IMR-90 (cell line): Measurements from ENCODE around the gene ELP2. TPM values are rescaled to one million over a fixed set of nuclear protein-coding genes. Genes with fewer than 3 reads are reported as not detected.

Experiments used
- ATAC-seq: fragments of 200-7000 bp; cut with Tn5 transposase; 2 replicates; pipeline ENCODE4 v1.9.1; 2020; ENCODE audit warnings: low read depth, mild to moderate bottlenecking, moderate library complexity
- BruUV-seq: library from RNA; stranded (reverse); fragments of 400-500 nt; replicated peaks from 2 replicates; lab custom pipeline; 2021; lab: Mats Ljungman, UMichigan
- CTCF ChIA-PET: fragments of 300-600 bp; formaldehyde crosslinking; extraction: SDS; loops from one replicate; lab custom pipeline; 2021; ENCODE audit warnings: antibody characterized with exemption; lab: Yijun Ruan, JAX
- POLR2A ChIA-PET: fragments of 300-600 bp; sonication (Branson Sonifier 250); formaldehyde crosslinking; loops from one replicate; lab custom pipeline; 2022; ENCODE audit warnings: antibody characterized with exemption; ENCODE audit not compliant: unreplicated experiment; lab: Charles Lee
- DNase-seq: peaks from one replicate; pipeline ENCODE4 v3.0.0; 2013
- H2AFZ ChIP-seq: replicated peaks from 2 replicates; pipeline ENCODE3; 2013; ENCODE audit warnings: low read length, mild to moderate bottlenecking; ENCODE audit not compliant: poor library complexity
- H2AK5ac ChIP-seq: 2 replicates; pipeline ENCODE4 v1.6.1; 2013; ENCODE audit warnings: low read depth, low read length, inconsistent platforms
- H2AK9ac ChIP-seq: replicated peaks from 2 replicates; pipeline ENCODE3; 2013; ENCODE audit warnings: mild to moderate bottlenecking, low read depth, low read length, moderate library complexity; ENCODE audit not compliant: poor library complexity
- H2BK120ac ChIP-seq: 2 replicates; pipeline ENCODE4 v1.6.1; 2013; ENCODE audit warnings: low read depth, low read length, inconsistent platforms
- H2BK15ac ChIP-seq: 3 replicates; pipeline ENCODE4 v1.6.1; 2013; ENCODE audit warnings: low read depth, low read length, inconsistent platforms
- H2BK20ac ChIP-seq: 2 replicates; pipeline ENCODE4 v1.6.1; 2013; ENCODE audit warnings: low read depth, mild to moderate bottlenecking, inconsistent platforms, low read length, moderate library complexity
- H2BK5ac ChIP-seq: 2 replicates; pipeline ENCODE4 v1.6.1; 2013; ENCODE audit warnings: mild to moderate bottlenecking, low read depth, low read length, inconsistent platforms; ENCODE audit not compliant: poor library complexity, severe bottlenecking
- H3K14ac ChIP-seq: replicated peaks from 2 replicates; pipeline ENCODE4 v1.6.1; 2013; ENCODE audit warnings: low read depth, low read length, inconsistent platforms
- H3K18ac ChIP-seq: 2 replicates; pipeline ENCODE4 v1.6.1; 2013; ENCODE audit warnings: low read depth, low read length, control low read depth
- H3K23ac ChIP-seq: 2 replicates; pipeline ENCODE4 v1.6.1; 2013; ENCODE audit warnings: low read depth, low read length, inconsistent platforms
- H3K27ac ChIP-seq: 2 replicates; pipeline ENCODE4 v1.5.1; 2013; ENCODE audit warnings: mild to moderate bottlenecking, control low read depth, low read length; ENCODE audit not compliant: insufficient read depth
- H3K27me3 ChIP-seq: 2 replicates; pipeline ENCODE4 v1.6.1; 2013; ENCODE audit warnings: low read length; ENCODE audit not compliant: control insufficient read depth, insufficient read depth
- H3K36me3 ChIP-seq: 2 replicates; pipeline ENCODE4 v1.6.1; 2013; ENCODE audit warnings: low read length, mixed read lengths; ENCODE audit not compliant: control insufficient read depth, insufficient read depth
- H3K4ac ChIP-seq: 2 replicates; pipeline ENCODE4 v1.6.1; 2013; ENCODE audit warnings: low read depth, low read length, inconsistent platforms
- H3K4me1 ChIP-seq: 2 replicates; pipeline ENCODE4 v1.6.1; 2013; ENCODE audit warnings: low read length, mixed read lengths; ENCODE audit not compliant: control insufficient read depth, insufficient read depth
- H3K4me2 ChIP-seq: 2 replicates; pipeline ENCODE4 v1.6.1; 2013; ENCODE audit warnings: low read depth, mild to moderate bottlenecking, control low read depth, low read length, moderate library complexity
- H3K4me3 ChIP-seq: 2 replicates; pipeline ENCODE4 v1.5.1; 2013; ENCODE audit warnings: low read depth, mild to moderate bottlenecking, control low read depth, low read length, moderate library complexity; ENCODE audit not compliant: insufficient read depth
- H3K56ac ChIP-seq: 2 replicates; pipeline ENCODE4 v1.6.1; 2013; ENCODE audit warnings: low read length, inconsistent platforms; ENCODE audit not compliant: insufficient read depth; ENCODE audit errors: extremely low read depth
- H3K79me1 ChIP-seq, 2 experiments: 2 replicates each; pipeline ENCODE4 v1.6.1; 2013; ENCODE audit warnings: low read length in 2 of 2, inconsistent platforms in 1 of 2, low read depth in 1 of 2
- H3K9ac ChIP-seq: 2 replicates; pipeline ENCODE4 v1.6.1; 2013; ENCODE audit warnings: low read depth, low read length, control low read depth
- H3K9me1 ChIP-seq: 2 replicates; pipeline ENCODE4 v1.6.1; 2013; ENCODE audit warnings: low read length, inconsistent platforms; ENCODE audit not compliant: insufficient read depth
- H3K9me3 ChIP-seq: 2 replicates; pipeline ENCODE4 v1.6.1; 2013; ENCODE audit warnings: low read length; ENCODE audit not compliant: control insufficient read depth, insufficient read depth
- H4K20me1 ChIP-seq: 2 replicates; pipeline ENCODE4 v1.6.1; 2013; ENCODE audit warnings: low read length, inconsistent platforms; ENCODE audit not compliant: insufficient read depth
- H4K5ac ChIP-seq: 2 replicates; pipeline ENCODE4 v1.6.1; 2013; ENCODE audit warnings: mild to moderate bottlenecking, low read depth, low read length, control low read depth
- H4K8ac ChIP-seq, 2 experiments: 2 replicates each; pipeline ENCODE4 v1.6.1; 2013; ENCODE audit warnings: low read depth in 2 of 2, low read length in 2 of 2, control low read depth in 1 of 2, inconsistent platforms in 1 of 2
- H4K91ac ChIP-seq: 2 replicates; pipeline ENCODE4 v1.6.1; 2013; ENCODE audit warnings: low read depth, low read length, inconsistent platforms; ENCODE audit not compliant: insufficient read depth
- CEBPB ChIP-seq: IDR thresholded peaks from 2 replicates; pipeline ENCODE4 v1.6.1; 2012; ENCODE audit warnings: low read depth, low read length, improper control_type of control experiment
- FOS ChIP-seq: fragments of 150-350 bp; IDR thresholded peaks from 2 replicates; pipeline ENCODE4 v1.6.1; 2016; ENCODE audit warnings: low read depth, low read length
- MAFK ChIP-seq: IDR thresholded peaks from 2 replicates; pipeline ENCODE4 v1.6.1; 2012; ENCODE audit warnings: low read depth, low read length, improper control_type of control experiment
- MXI1 ChIP-seq: IDR thresholded peaks from 2 replicates; pipeline ENCODE4 v1.6.1; 2012; ENCODE audit warnings: low read depth, mild to moderate bottlenecking, low read length, moderate library complexity, borderline replicate concordance
- NFE2L2 ChIP-seq: fragments of 150-350 bp; IDR thresholded peaks from 2 replicates; pipeline ENCODE4 v1.6.1; 2016; ENCODE audit warnings: low read depth, mild to moderate bottlenecking, low read length
- RAD21 ChIP-seq: IDR thresholded peaks from 2 replicates; pipeline ENCODE4 v1.6.1; 2012; ENCODE audit warnings: low read length, improper control_type of control experiment
- RFX5 ChIP-seq: IDR thresholded peaks from 2 replicates; pipeline ENCODE4 v1.8.0; 2012; ENCODE audit warnings: low read depth, mild to moderate bottlenecking, low read length, moderate library complexity
- SMC3 ChIP-seq: fragments of 150-350 bp; IDR thresholded peaks from 2 replicates; pipeline ENCODE4 v1.6.1; 2016; ENCODE audit warnings: low read depth, mild to moderate bottlenecking, antibody characterized with exemption, low read length, moderate library complexity
- WGBS, 2 experiments: methylation state at CpG; one replicate each; pipeline versions ENCODE4 v1.1.5 to v1.1.7; 2013; ENCODE audit warnings: missing lambda C conversion rate in 2 of 2; ENCODE audit not compliant: insufficient read length in 1 of 2; ENCODE audit errors: extremely low coverage in 2 of 2; 5-methylcytosine and 5-hydroxymethylcytosine counted together
- dilution Hi-C: fragments of 300-500 bp; cut with HindIII; formaldehyde crosslinking; loops from one replicate; pipeline ENCODE4 v1.14.3; 2018; ENCODE audit warnings: low sequenced_read_pairs; ENCODE audit not compliant: unreplicated experiment
- in situ Hi-C: fragments of 300-500 bp; cut with MboI; formaldehyde crosslinking; loops from 3 replicates; pipeline ENCODE4 v1.14.3; 2019; ENCODE audit warnings: low sequenced_read_pairs, inconsistent platforms, mixed read lengths
- intact Hi-C: fragments of 100-400 bp; cut with micrococcal nuclease; formaldehyde crosslinking; loops from 2 replicates; pipeline ENCODE4 v1.10.0; 2022
- polyA plus RNA-seq, 3 experiments: library from polyadenylated mRNA; depleted of rRNA; stranded (reverse); fragments of >200 nt; gene quantifications; 2 replicates each; pipeline ENCODE4 v1.2.3, GENCODE V29; 2012; ENCODE audit warnings: low replicate concordance in 1 of 3
- total RNA-seq: library from RNA; depleted of rRNA; stranded (reverse); fragments of >200 nt; gene quantifications from 2 replicates; pipeline ENCODE4 v1.2.3, GENCODE V29; 2012
- TF ChIP-seq, protein P1 (sequence below): fragments of 150-350 bp; IDR thresholded peaks from 2 replicates; pipeline ENCODE4 v1.6.1; 2017; ENCODE audit warnings: mild to moderate bottlenecking, antibody characterized with exemption, low read length, low read depth
- TF ChIP-seq, protein P2 (sequence below): conservative IDR thresholded peaks from 2 replicates; pipeline ENCODE4 v1.5.1; 2012; ENCODE audit warnings: mild to moderate bottlenecking, low read depth, low read length, improper control_type of control experiment

ELP2 gene
- total and polyA plus RNA-seq, 2 of the 4 experiments (the other 2 are of a cell fraction), result 48.1 to 161 TPM

DNA sequence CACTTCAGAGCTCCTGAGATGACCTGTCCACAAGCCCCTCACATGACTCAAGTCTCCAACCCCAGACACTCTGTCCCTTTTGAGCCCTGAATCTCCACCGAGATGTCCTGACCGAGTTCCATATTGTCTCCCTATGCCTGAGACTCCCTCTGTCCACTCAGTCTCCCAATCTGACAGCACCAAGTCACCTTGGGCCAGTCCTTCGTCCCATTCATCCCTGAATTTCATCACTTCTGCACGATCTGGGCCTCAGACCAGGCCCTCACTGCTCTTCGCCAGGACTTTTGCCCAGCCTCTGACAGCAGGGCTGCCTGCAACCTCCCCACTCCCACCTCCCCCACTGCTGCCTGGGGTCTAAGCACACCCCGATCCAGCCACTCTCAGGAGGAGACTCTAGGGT, 53.3 kb downstream of the ELP2 start:
- ATAC-seq, result no peak
- POLR2A ChIA-PET, result no interaction called here

More for the DNA sequence above, 53.3 kb downstream of the ELP2 start:
- no peak overlapping the region for H3K4ac ChIP-seq
- in situ Hi-C loops, result no loop called here
- WGBS, 2 experiments, result 96% methylated on average over 5 of the region's 6 CpGs; no CpG with 5 or more reads in 1 of the 2 experiments
- H3K27ac ChIP-seq, result no peak overlapping the region
- H3K36me3 ChIP-seq, result peaks cover under 1% of the 10 kb centered on the region; the same call in 1 of the 2 replicates
- H2BK20ac ChIP-seq, result no peak overlapping the region
- no peak overlapping the region for H2AK9ac ChIP-seq
- intact Hi-C loops, result no loop called here
- H2AK5ac ChIP-seq, result no peak overlapping the region
- dilution Hi-C loops, result no loop called here
- H3K79me1 ChIP-seq, result peaks cover under 1 to 10% of the 10 kb centered on the region in 2 experiments; a peak in 2 of 4 replicates
- no peak overlapping the region for H3K4me2 ChIP-seq
- H4K20me1 ChIP-seq, result peaks cover 4% of the 10 kb centered on the region; the same call in 1 of the 2 replicates
- H3K9ac ChIP-seq, result no peak overlapping the region
- no peak for TF ChIP-seq SMC3
- TF ChIP-seq, protein P1, sequence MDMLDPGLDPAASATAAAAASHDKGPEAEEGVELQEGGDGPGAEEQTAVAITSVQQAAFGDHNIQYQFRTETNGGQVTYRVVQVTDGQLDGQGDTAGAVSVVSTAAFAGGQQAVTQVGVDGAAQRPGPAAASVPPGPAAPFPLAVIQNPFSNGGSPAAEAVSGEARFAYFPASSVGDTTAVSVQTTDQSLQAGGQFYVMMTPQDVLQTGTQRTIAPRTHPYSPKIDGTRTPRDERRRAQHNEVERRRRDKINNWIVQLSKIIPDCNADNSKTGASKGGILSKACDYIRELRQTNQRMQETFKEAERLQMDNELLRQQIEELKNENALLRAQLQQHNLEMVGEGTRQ, result no peak
- TF ChIP-seq, protein P2, sequence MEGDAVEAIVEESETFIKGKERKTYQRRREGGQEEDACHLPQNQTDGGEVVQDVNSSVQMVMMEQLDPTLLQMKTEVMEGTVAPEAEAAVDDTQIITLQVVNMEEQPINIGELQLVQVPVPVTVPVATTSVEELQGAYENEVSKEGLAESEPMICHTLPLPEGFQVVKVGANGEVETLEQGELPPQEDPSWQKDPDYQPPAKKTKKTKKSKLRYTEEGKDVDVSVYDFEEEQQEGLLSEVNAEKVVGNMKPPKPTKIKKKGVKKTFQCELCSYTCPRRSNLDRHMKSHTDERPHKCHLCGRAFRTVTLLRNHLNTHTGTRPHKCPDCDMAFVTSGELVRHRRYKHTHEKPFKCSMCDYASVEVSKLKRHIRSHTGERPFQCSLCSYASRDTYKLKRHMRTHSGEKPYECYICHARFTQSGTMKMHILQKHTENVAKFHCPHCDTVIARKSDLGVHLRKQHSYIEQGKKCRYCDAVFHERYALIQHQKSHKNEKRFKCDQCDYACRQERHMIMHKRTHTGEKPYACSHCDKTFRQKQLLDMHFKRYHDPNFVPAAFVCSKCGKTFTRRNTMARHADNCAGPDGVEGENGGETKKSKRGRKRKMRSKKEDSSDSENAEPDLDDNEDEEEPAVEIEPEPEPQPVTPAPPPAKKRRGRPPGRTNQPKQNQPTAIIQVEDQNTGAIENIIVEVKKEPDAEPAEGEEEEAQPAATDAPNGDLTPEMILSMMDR, result no peak
- TF ChIP-seq MXI1, result no peak
- TF ChIP-seq RAD21, result no peak
- no peak for TF ChIP-seq FOS
- no peak for TF ChIP-seq RFX5
- TF ChIP-seq MAFK, result no peak
- TF ChIP-seq CEBPB, result no peak
- TF ChIP-seq NFE2L2, result no peak
- no peaks in the 10 kb centered on the region for H3K9me3 ChIP-seq
- CTCF ChIA-PET, result no interaction called here
- H4K8ac ChIP-seq, result no peak overlapping the region
- H3K27me3 ChIP-seq, result no peaks in the 10 kb centered on the region
- H3K18ac ChIP-seq, result no peak overlapping the region
- H3K56ac ChIP-seq, result no peak overlapping the region
- no peak overlapping the region for H4K91ac ChIP-seq
- H3K9me1 ChIP-seq, result peaks cover 12% of the 10 kb centered on the region
- H2BK120ac ChIP-seq, result no peak overlapping the region
- BruUV-seq, result no TSS peak
- H4K5ac ChIP-seq, result no peak overlapping the region
- H2AFZ ChIP-seq, result no peak overlapping the region
- H3K4me1 ChIP-seq, result peaks cover 15% of the 10 kb centered on the region
- H3K23ac ChIP-seq, result no peak overlapping the region
- no peak for DNase-seq
- H2BK5ac ChIP-seq, result no peak overlapping the region
- no peak overlapping the region for H3K14ac ChIP-seq
- H2BK15ac ChIP-seq, result no peak overlapping the region
- H3K4me3 ChIP-seq, result no peak overlapping the region
